IMR-90 (cell line): Measurements from ENCODE around the gene ARMH3. TPM values are rescaled to one million over a fixed set of nuclear protein-coding genes. Genes with fewer than 3 reads are reported as not detected.

Experiments
- ATAC-seq: fragments of 200-7000 bp; cut with Tn5 transposase; 2 replicates; pipeline ENCODE4 v1.9.1; 2020; ENCODE audit warnings: low read depth, mild to moderate bottlenecking, moderate library complexity
- BruUV-seq: library from RNA; stranded (reverse); fragments of 400-500 nt; replicated peaks from 2 replicates; lab custom pipeline; 2021; lab: Mats Ljungman, UMichigan
- CTCF ChIA-PET: fragments of 300-600 bp; formaldehyde crosslinking; extraction: SDS; loops from one replicate; lab custom pipeline; 2021; ENCODE audit warnings: antibody characterized with exemption; lab: Yijun Ruan, JAX
- POLR2A ChIA-PET: fragments of 300-600 bp; sonication (Branson Sonifier 250); formaldehyde crosslinking; loops from one replicate; lab custom pipeline; 2022; ENCODE audit warnings: antibody characterized with exemption; ENCODE audit not compliant: unreplicated experiment; lab: Charles Lee
- DNase-seq: peaks from one replicate; pipeline ENCODE4 v3.0.0; 2013
- H2AFZ ChIP-seq: replicated peaks from 2 replicates; pipeline ENCODE3; 2013; ENCODE audit warnings: low read length, mild to moderate bottlenecking; ENCODE audit not compliant: poor library complexity
- H2AK5ac ChIP-seq: 2 replicates; pipeline ENCODE4 v1.6.1; 2013; ENCODE audit warnings: low read depth, low read length, inconsistent platforms
- H2AK9ac ChIP-seq: replicated peaks from 2 replicates; pipeline ENCODE3; 2013; ENCODE audit warnings: mild to moderate bottlenecking, low read depth, low read length, moderate library complexity; ENCODE audit not compliant: poor library complexity
- H2BK120ac ChIP-seq: 2 replicates; pipeline ENCODE4 v1.6.1; 2013; ENCODE audit warnings: low read depth, low read length, inconsistent platforms
- H2BK15ac ChIP-seq: 3 replicates; pipeline ENCODE4 v1.6.1; 2013; ENCODE audit warnings: low read depth, low read length, inconsistent platforms
- H2BK20ac ChIP-seq: 2 replicates; pipeline ENCODE4 v1.6.1; 2013; ENCODE audit warnings: low read depth, mild to moderate bottlenecking, inconsistent platforms, low read length, moderate library complexity
- H2BK5ac ChIP-seq: 2 replicates; pipeline ENCODE4 v1.6.1; 2013; ENCODE audit warnings: mild to moderate bottlenecking, low read depth, low read length, inconsistent platforms; ENCODE audit not compliant: poor library complexity, severe bottlenecking
- H3K14ac ChIP-seq: replicated peaks from 2 replicates; pipeline ENCODE4 v1.6.1; 2013; ENCODE audit warnings: low read depth, low read length, inconsistent platforms
- H3K18ac ChIP-seq: 2 replicates; pipeline ENCODE4 v1.6.1; 2013; ENCODE audit warnings: low read depth, low read length, control low read depth
- H3K23ac ChIP-seq: 2 replicates; pipeline ENCODE4 v1.6.1; 2013; ENCODE audit warnings: low read depth, low read length, inconsistent platforms
- H3K27ac ChIP-seq: 2 replicates; pipeline ENCODE4 v1.5.1; 2013; ENCODE audit warnings: mild to moderate bottlenecking, control low read depth, low read length; ENCODE audit not compliant: insufficient read depth
- H3K27me3 ChIP-seq: 2 replicates; pipeline ENCODE4 v1.6.1; 2013; ENCODE audit warnings: low read length; ENCODE audit not compliant: control insufficient read depth, insufficient read depth
- H3K36me3 ChIP-seq: 2 replicates; pipeline ENCODE4 v1.6.1; 2013; ENCODE audit warnings: low read length, mixed read lengths; ENCODE audit not compliant: control insufficient read depth, insufficient read depth
- H3K4ac ChIP-seq: 2 replicates; pipeline ENCODE4 v1.6.1; 2013; ENCODE audit warnings: low read depth, low read length, inconsistent platforms
- H3K4me1 ChIP-seq: 2 replicates; pipeline ENCODE4 v1.6.1; 2013; ENCODE audit warnings: low read length, mixed read lengths; ENCODE audit not compliant: control insufficient read depth, insufficient read depth
- H3K4me2 ChIP-seq: 2 replicates; pipeline ENCODE4 v1.6.1; 2013; ENCODE audit warnings: low read depth, mild to moderate bottlenecking, control low read depth, low read length, moderate library complexity
- H3K4me3 ChIP-seq: 2 replicates; pipeline ENCODE4 v1.5.1; 2013; ENCODE audit warnings: low read depth, mild to moderate bottlenecking, control low read depth, low read length, moderate library complexity; ENCODE audit not compliant: insufficient read depth
- H3K56ac ChIP-seq: 2 replicates; pipeline ENCODE4 v1.6.1; 2013; ENCODE audit warnings: low read length, inconsistent platforms; ENCODE audit not compliant: insufficient read depth; ENCODE audit errors: extremely low read depth
- H3K79me1 ChIP-seq, 2 experiments: 2 replicates each; pipeline ENCODE4 v1.6.1; 2013; ENCODE audit warnings: low read length in 2 of 2, inconsistent platforms in 1 of 2, low read depth in 1 of 2
- H3K9ac ChIP-seq: 2 replicates; pipeline ENCODE4 v1.6.1; 2013; ENCODE audit warnings: low read depth, low read length, control low read depth
- H3K9me1 ChIP-seq: 2 replicates; pipeline ENCODE4 v1.6.1; 2013; ENCODE audit warnings: low read length, inconsistent platforms; ENCODE audit not compliant: insufficient read depth
- H3K9me3 ChIP-seq: 2 replicates; pipeline ENCODE4 v1.6.1; 2013; ENCODE audit warnings: low read length; ENCODE audit not compliant: control insufficient read depth, insufficient read depth
- H4K20me1 ChIP-seq: 2 replicates; pipeline ENCODE4 v1.6.1; 2013; ENCODE audit warnings: low read length, inconsistent platforms; ENCODE audit not compliant: insufficient read depth
- H4K5ac ChIP-seq: 2 replicates; pipeline ENCODE4 v1.6.1; 2013; ENCODE audit warnings: mild to moderate bottlenecking, low read depth, low read length, control low read depth
- H4K8ac ChIP-seq, 2 experiments: 2 replicates each; pipeline ENCODE4 v1.6.1; 2013; ENCODE audit warnings: low read depth in 2 of 2, low read length in 2 of 2, control low read depth in 1 of 2, inconsistent platforms in 1 of 2
- H4K91ac ChIP-seq: 2 replicates; pipeline ENCODE4 v1.6.1; 2013; ENCODE audit warnings: low read depth, low read length, inconsistent platforms; ENCODE audit not compliant: insufficient read depth
- MAZ ChIP-seq: IDR thresholded peaks from 2 replicates; pipeline ENCODE4 v1.6.1; 2012; ENCODE audit warnings: low read depth, mild to moderate bottlenecking, low read length, improper control_type of control experiment, moderate library complexity, borderline replicate concordance
- RAD21 ChIP-seq: IDR thresholded peaks from 2 replicates; pipeline ENCODE4 v1.6.1; 2012; ENCODE audit warnings: low read length, improper control_type of control experiment
- SMC3 ChIP-seq: fragments of 150-350 bp; IDR thresholded peaks from 2 replicates; pipeline ENCODE4 v1.6.1; 2016; ENCODE audit warnings: low read depth, mild to moderate bottlenecking, antibody characterized with exemption, low read length, moderate library complexity
- WGBS, 2 experiments: methylation state at CpG; one replicate each; pipeline versions ENCODE4 v1.1.5 to v1.1.7; 2013; ENCODE audit warnings: missing lambda C conversion rate in 2 of 2; ENCODE audit not compliant: insufficient read length in 1 of 2; ENCODE audit errors: extremely low coverage in 2 of 2; 5-methylcytosine and 5-hydroxymethylcytosine counted together
- dilution Hi-C: fragments of 300-500 bp; cut with HindIII; formaldehyde crosslinking; loops from one replicate; pipeline ENCODE4 v1.14.3; 2018; ENCODE audit warnings: low sequenced_read_pairs; ENCODE audit not compliant: unreplicated experiment
- in situ Hi-C: fragments of 300-500 bp; cut with MboI; formaldehyde crosslinking; loops from 3 replicates; pipeline ENCODE4 v1.14.3; 2019; ENCODE audit warnings: low sequenced_read_pairs, inconsistent platforms, mixed read lengths
- intact Hi-C: fragments of 100-400 bp; cut with micrococcal nuclease; formaldehyde crosslinking; loops from 2 replicates; pipeline ENCODE4 v1.10.0; 2022
- polyA plus RNA-seq, 3 experiments: library from polyadenylated mRNA; depleted of rRNA; stranded (reverse); fragments of >200 nt; gene quantifications; 2 replicates each; pipeline ENCODE4 v1.2.3, GENCODE V29; 2012; ENCODE audit warnings: low replicate concordance in 1 of 3
- total RNA-seq: library from RNA; depleted of rRNA; stranded (reverse); fragments of >200 nt; gene quantifications from 2 replicates; pipeline ENCODE4 v1.2.3, GENCODE V29; 2012

The ARMH3 gene
- total and polyA plus RNA-seq, 2 of the 4 experiments (the other 2 are of a cell fraction) = 12.1 to 13.1 TPM

GRCh38 chr10:101837748-101838147 lies 218.2 kb downstream of the ARMH3 start:
- intact Hi-C loops (no loop called here), in situ Hi-C loops (no loop called here), dilution Hi-C loops (no loop called here)
- H4K91ac ChIP-seq = no peak overlapping the region
- no peak overlapping the region for H3K56ac ChIP-seq
- no peak overlapping the region for H3K9ac ChIP-seq
- no peak overlapping the region for H2AFZ ChIP-seq
- H2BK5ac ChIP-seq = no peak overlapping the region
- H3K79me1 ChIP-seq = 0 out of 4 replicates have a peak, but pooled peaks cover 0 to 9% of the 10 kb centered on the region in 2 experiments
- H3K9me3 ChIP-seq = no peaks in the 10 kb centered on the region
- H3K4ac ChIP-seq = no peak overlapping the region
- POLR2A ChIA-PET = no interaction called here
- no peak overlapping the region for H3K23ac ChIP-seq
- no peak for ATAC-seq
- no peak for TF ChIP-seq RAD21
- no peak for TF ChIP-seq SMC3
- TF ChIP-seq MAZ = no peak
- peaks cover 26% of the 10 kb centered on the region for H4K20me1 ChIP-seq
- H3K36me3 ChIP-seq = no peaks in the 10 kb centered on the region
- no peaks in the 10 kb centered on the region for H3K27me3 ChIP-seq
- CTCF ChIA-PET = interaction anchor here (1.0 to 1.6 kb wide), 2 partner anchors 53 to 172 kb away, joined by 3 to 6 read pairs; no protein-coding TSS in a partner anchor
- no peak overlapping the region for H3K27ac ChIP-seq
- H2BK15ac ChIP-seq = no peak overlapping the region
- H2BK120ac ChIP-seq = no peak overlapping the region
- no peak overlapping the region for H4K8ac ChIP-seq
- no peak for DNase-seq
- H2AK5ac ChIP-seq = no peak overlapping the region
- H3K18ac ChIP-seq = no peak overlapping the region
- H4K5ac ChIP-seq = no peak overlapping the region
- H3K4me3 ChIP-seq = no peak overlapping the region
- BruUV-seq = no TSS peak
- H3K9me1 ChIP-seq = peaks cover 6% of the 10 kb centered on the region
- no CpG with 5 or more reads among the region's 2 CpGs for WGBS, 2 experiments
- H2AK9ac ChIP-seq = no peak overlapping the region
- H3K4me2 ChIP-seq = no peak overlapping the region
- peaks cover 5% of the 10 kb centered on the region; the same call in 1 of the 2 replicates for H3K4me1 ChIP-seq
- H2BK20ac ChIP-seq = no peak overlapping the region
- no peak overlapping the region for H3K14ac ChIP-seq
